C4-2B (cell line): ENCODE measurements around the gene PDE8B.

Experiments
- CTCF ChIP-seq: fragments of 450-650 bp; conservative IDR thresholded peaks from 2 replicates; pipeline ENCODE4 v1.5.1; 2017; ENCODE audit warnings: mild to moderate bottlenecking
- ZFX ChIP-seq: fragments of 450-650 bp; IDR thresholded peaks from 2 replicates; pipeline ENCODE4 v1.6.1; 2017

DNA sequence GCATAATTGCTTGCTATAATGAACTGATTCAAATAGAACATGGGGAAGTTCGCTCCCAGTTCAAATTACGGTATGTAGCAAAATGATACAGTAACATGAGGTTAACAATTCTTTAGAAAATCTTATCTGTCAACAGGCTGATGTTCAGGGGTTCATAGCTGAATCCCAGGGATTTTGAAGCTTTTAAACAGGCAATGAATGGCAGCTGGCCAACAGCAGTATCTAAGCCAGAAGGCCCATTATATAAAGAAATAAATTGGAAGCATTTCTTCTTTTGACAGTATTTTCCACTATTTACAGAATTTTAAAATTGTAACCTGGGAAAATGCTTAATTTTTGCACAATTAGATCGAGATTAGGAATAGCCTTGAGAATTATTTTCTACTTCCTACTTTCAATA is 126.8 kb downstream of the PDE8B start:
- TF ChIP-seq CTCF = no peak
- TF ChIP-seq ZFX = no peak
